ENCODE results near the gene SLC25A6. TPM values are rescaled to one million over a fixed set of nuclear protein-coding genes. Genes with fewer than 3 reads are reported as not detected.
"Not testable (repeated sequence)": the region's sequence is repeated elsewhere in the genome, so short reads cannot be mapped to it uniquely, and the experiment has no call there.

Gene SLC25A6
- polyA plus RNA-seq, 1 donor from 2014 or later, result 184 TPM

GRCh38 chrX:1351981-1352714 is 39.8 kb downstream of the SLC25A6 start:
- Histone ChIP-seq H3F3A (ENCODE audit: insufficient read depth, low read length, poor library complexity, severe bottlenecking) (no peaks in the 10 kb centered on the region), H3K36me3 (ENCODE audit: insufficient read depth, low read length) (no peaks in the 10 kb centered on the region), H3K27ac (ENCODE audit: low read length) (no peak overlapping the region), H2AFZ (ENCODE audit: low read depth, low read length) (no peak overlapping the region), H3K4me2 (ENCODE audit: low read length) (no peak overlapping the region), H3K9ac (ENCODE audit: low read length) (no peak overlapping the region), H3K9me2 (ENCODE audit: insufficient read depth, low read length) (no peaks in the 10 kb centered on the region), H3K4me3 (ENCODE audit: low read length) (no peak overlapping the region), H4K20me1 (ENCODE audit: insufficient read depth) (no peaks in the 10 kb centered on the region), H3K9me3 (ENCODE audit: low read length) (no peaks in the 10 kb centered on the region), H3K27me3 (ENCODE audit: insufficient read depth, low read depth, low read length) (no peaks in the 10 kb centered on the region), H3K79me2 (replicated peaks; ENCODE audit: insufficient read depth, low read length) (no peaks in the 10 kb centered on the region)
- TF ChIP-seq REST (IDR thresholded peaks at IDR 0.05; ENCODE audit: borderline replicate concordance) (no peak), EZH2 (IDR thresholded peaks at IDR 0.05; ENCODE audit: borderline replicate concordance, insufficient read depth, low read length, poor library complexity, severe bottlenecking) (no peak), RAD21 (conservative IDR thresholded peaks at IDR 0.05) (no peak), MXI1 (conservative IDR thresholded peaks at IDR 0.05; ENCODE audit: poor library complexity, severe bottlenecking) (no peak), SMC3 (conservative IDR thresholded peaks at IDR 0.05; ENCODE audit: poor library complexity) (no peak)

- not testable (repeated sequence) for H3K36me3 ChIP-seq (ENCODE audit: insufficient read depth, low read length); H3K27ac ChIP-seq (ENCODE audit: low read length); H2AFZ ChIP-seq (ENCODE audit: low read depth, low read length); H3F3A ChIP-seq (ENCODE audit: insufficient read depth, low read length, poor library complexity, severe bottlenecking); H3K4me3 ChIP-seq (ENCODE audit: low read length); H3K9ac ChIP-seq (ENCODE audit: low read length); H3K9me3 ChIP-seq (ENCODE audit: low read length); H4K20me1 ChIP-seq (ENCODE audit: insufficient read depth); H3K9me2 ChIP-seq (ENCODE audit: insufficient read depth, low read length); H3K4me2 ChIP-seq (ENCODE audit: low read length); H3K27me3 ChIP-seq (ENCODE audit: insufficient read depth, low read depth, low read length); H3K79me2 ChIP-seq (replicated peaks; ENCODE audit: insufficient read depth, low read length)
Measured at GRCh38 chrX:1349606-1350005, 42.3 kb downstream of the SLC25A6 start.

- H3K27me3 ChIP-seq (ENCODE audit: insufficient read depth, low read depth, low read length), result no peaks in the 10 kb centered on the region
- H3K9ac ChIP-seq (ENCODE audit: low read length), result no peak overlapping the region
- H3K79me2 ChIP-seq (replicated peaks; ENCODE audit: insufficient read depth, low read length), result no peaks in the 10 kb centered on the region
- no peak overlapping the region for H2AFZ ChIP-seq (ENCODE audit: low read depth, low read length)
- H3K36me3 ChIP-seq (ENCODE audit: insufficient read depth, low read length), result no peaks in the 10 kb centered on the region
- TF ChIP-seq TAF1 (IDR thresholded peaks at IDR 0.05; ENCODE audit: low read depth) (no peak), RAD21 (conservative IDR thresholded peaks at IDR 0.05) (no peak), SMC3 (conservative IDR thresholded peaks at IDR 0.05; ENCODE audit: poor library complexity) (no peak), CTCF (IDR thresholded peaks at IDR 0.05; ENCODE audit: poor library complexity, severe bottlenecking) (no peak), EZH2 (IDR thresholded peaks at IDR 0.05; ENCODE audit: borderline replicate concordance, insufficient read depth, low read length, poor library complexity, severe bottlenecking) (no peak), EP300 (conservative IDR thresholded peaks at IDR 0.05; ENCODE audit: poor library complexity, severe bottlenecking) (no peak), MXI1 (conservative IDR thresholded peaks at IDR 0.05; ENCODE audit: poor library complexity, severe bottlenecking) (no peak), REST (IDR thresholded peaks at IDR 0.05; ENCODE audit: borderline replicate concordance) (no peak), POLR2AphosphoS5 (IDR thresholded peaks at IDR 0.05) (no peak)
- H3K27ac ChIP-seq (ENCODE audit: low read length), result no peak overlapping the region
- H3F3A ChIP-seq (ENCODE audit: insufficient read depth, low read length, poor library complexity, severe bottlenecking), result no peaks in the 10 kb centered on the region
- no peak overlapping the region for H3K4me2 ChIP-seq (ENCODE audit: low read length)
- no peak overlapping the region for H3K4me3 ChIP-seq (ENCODE audit: low read length)
- no peaks in the 10 kb centered on the region for H3K9me3 ChIP-seq (ENCODE audit: low read length)
- no peaks in the 10 kb centered on the region for H3K9me2 ChIP-seq (ENCODE audit: insufficient read depth, low read length)
- no peaks in the 10 kb centered on the region for H4K20me1 ChIP-seq (ENCODE audit: insufficient read depth)
Measured at GRCh38 chrX:1341545-1342184, 50.2 kb downstream of the SLC25A6 start.
